HCEC 1CT (cell line): ENCODE results near the gene PPP4R2.

ENCODE experiments used
- DNase-seq: peaks from one replicate; pipeline ENCODE4 v3.0.0-alpha.2; 2017

The PPP4R2 gene, protein sequence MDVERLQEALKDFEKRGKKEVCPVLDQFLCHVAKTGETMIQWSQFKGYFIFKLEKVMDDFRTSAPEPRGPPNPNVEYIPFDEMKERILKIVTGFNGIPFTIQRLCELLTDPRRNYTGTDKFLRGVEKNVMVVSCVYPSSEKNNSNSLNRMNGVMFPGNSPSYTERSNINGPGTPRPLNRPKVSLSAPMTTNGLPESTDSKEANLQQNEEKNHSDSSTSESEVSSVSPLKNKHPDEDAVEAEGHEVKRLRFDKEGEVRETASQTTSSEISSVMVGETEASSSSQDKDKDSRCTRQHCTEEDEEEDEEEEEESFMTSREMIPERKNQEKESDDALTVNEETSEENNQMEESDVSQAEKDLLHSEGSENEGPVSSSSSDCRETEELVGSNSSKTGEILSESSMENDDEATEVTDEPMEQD

DNA sequence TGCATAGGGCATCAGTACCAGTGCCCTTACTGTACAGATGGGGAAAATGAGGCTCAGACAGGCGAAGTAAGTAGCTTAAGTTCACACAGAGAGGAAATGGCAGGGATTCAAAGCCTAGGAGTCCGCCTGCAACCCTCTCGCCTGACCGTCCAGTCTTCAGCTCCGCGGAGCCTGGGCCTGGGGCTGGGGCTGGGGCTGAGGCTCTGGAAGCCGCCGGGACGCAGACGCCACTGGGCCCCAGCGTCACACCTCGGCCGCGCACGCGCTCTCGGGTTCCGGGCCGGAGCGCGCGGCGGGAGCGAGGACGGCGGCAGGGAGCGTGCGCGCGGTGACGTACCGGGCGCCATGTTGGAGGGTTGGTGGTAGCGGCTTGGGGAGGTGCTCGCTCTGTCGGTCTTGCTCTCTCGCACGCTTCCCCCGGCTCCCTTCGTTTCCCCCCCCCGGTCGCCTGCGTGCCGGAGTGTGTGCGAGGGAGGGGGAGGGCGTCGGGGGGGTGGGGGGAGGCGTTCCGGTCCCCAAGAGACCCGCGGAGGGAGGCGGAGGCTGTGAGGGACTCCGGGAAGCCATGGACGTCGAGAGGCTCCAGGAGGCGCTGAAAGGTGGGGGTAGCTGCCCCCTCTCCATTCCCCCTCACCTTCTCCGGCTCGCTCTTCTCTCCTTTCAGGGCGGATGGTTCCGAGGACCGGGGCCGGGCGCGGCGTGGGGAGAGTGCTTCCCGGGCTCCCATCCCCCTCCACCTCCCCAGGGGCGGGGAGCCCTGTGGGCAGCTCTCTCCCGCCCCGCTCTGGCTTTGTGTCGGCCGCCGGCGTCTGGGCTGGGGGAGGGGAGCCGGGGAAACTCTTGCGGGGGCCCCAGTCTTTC is at the start of gene PPP4R2:
Gene PPP4R2 (plus strand): TSS at position 339 of the 861 bp plus-strand sequence. CDS start 227 bp downstream, at position 566.
- DNase-seq: peak; percentile 90

DNA sequence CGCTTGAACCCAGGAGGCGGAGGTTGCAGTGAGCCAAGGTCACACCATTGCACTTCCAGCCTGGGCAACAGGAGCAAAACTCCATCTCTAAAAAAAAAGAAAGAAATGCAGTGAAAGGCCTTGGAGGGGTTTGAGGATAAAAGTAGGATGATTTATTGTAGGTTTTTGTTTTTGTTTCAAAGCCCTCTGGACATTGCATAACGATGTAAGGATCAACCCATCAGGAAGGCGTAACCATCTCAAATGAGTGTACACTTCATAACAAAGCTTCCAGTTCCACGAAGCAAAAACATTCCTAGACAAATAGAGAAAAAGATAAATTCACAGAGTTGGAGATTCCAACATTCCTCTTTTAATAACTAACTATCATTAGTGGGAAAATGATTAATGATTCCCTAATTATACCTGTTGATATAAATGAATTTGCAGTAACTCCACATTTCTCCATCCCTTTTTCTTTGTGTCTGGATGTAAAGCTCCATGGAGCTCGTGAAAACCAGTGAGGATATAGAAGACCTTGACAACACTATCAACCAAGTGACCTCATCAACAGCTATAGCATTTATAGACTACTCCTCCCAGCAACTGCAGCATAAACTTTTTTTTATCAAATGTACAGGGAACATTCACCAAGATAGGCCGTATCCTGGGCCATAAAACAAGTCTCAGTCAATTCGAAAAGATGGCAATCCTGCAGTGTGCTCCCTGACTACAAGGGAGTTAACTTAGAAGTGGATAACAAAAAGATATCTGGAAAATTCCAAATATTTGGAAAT is 48.7 kb upstream of the PPP4R2 start:
- DNase-seq: no peak

- DNase-seq: no peak
These were observed 47.6 kb upstream of the PPP4R2 start for GRCh38 chr3:72949016-72949415.

GRCh38 chr3:72950372-72950771 is 46.2 kb upstream of the PPP4R2 start:
- no peak for DNase-seq

GRCh38 chr3:72950801-72951200 is 45.8 kb upstream of the PPP4R2 start:
- DNase-seq: no peak

DNA sequence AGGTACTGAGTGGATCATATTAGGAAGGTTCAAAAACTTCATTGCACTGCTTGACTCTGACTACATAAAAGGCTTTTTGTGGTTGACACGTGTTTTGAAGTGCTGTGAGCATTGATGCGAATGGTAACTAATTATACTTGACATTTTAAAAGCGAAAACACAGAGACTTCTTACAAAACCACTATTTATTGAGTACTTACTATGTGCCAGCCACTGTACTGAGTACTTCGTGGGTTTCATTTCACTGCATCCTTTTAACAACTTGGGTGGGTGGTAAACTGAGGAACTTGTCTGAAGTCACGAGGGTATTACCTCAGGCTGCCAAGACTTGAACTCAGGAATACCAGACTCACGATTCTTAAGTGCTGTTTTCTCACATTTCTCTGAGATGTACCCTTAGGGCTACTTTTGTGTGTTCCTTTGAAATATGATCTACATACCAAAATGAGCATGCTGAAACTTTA is 45.3 kb upstream of the PPP4R2 start:
- no peak for DNase-seq

GRCh38 chr3:72953325-72953956 is 43.2 kb upstream of the PPP4R2 start:
- peak; percentile 41 for DNase-seq

GRCh38 chr3:72957297-72957696 is 39.3 kb upstream of the PPP4R2 start:
- no peak for DNase-seq

GRCh38 chr3:72959336-72959735 is 37.3 kb upstream of the PPP4R2 start:
- DNase-seq: no peak

DNA sequence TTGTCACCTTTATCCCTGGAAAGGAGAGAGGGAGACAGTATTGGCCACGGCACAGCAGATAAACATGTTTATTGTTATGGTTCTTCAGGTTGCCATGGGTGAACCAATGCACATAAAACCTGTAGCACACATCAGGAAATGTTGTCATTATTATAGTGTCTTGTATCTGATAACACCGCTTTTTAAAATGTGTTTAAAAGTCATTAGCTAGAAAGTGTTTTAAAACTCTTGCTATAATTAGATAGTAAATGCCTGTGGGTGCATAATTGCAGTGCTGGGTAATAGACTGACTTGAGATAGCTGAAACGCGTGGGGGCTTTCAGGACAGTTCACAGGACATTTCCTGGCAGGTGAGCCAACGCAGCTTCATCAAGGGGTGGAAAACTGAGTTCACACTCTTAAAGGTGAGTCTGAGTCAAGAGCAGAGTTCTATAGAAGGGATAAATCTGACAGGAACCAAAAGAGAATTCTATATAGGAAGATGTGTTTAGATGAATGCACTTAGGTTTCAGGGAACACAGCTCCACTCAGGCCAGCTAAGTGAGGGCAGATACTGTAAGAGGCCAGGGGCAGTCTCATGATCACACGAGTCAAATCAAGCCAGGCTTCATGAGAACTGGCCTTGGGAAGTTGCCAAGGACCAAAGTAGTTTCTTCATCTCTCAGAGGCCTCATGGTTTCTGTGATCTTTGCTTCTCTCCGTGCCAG is 35.6 kb upstream of the PPP4R2 start:
- peak; percentile 40 for DNase-seq

DNA sequence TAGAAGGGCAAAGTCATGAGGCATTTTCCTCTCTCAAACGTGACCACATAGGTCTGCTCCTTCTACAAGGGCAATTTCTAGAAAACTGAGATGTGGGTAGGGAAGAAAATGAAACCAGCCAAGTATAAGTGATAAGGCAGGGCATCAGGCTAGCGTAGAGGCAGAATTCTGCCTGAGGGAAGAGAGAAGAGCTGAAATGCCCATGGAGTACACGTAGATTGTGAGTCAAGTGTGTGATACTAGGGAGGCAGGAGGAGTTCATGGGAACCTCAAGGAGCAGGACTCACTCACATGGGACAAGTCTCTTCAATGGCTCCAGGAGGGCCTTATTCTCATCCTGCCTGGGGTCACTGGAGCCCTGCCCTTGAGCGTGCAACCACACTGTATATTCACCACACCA is 34.9 kb upstream of the PPP4R2 start:
- no peak for DNase-seq

- DNase-seq: no peak
These were observed 34.3 kb upstream of the PPP4R2 start for GRCh38 chr3:72962317-72962716.

DNA sequence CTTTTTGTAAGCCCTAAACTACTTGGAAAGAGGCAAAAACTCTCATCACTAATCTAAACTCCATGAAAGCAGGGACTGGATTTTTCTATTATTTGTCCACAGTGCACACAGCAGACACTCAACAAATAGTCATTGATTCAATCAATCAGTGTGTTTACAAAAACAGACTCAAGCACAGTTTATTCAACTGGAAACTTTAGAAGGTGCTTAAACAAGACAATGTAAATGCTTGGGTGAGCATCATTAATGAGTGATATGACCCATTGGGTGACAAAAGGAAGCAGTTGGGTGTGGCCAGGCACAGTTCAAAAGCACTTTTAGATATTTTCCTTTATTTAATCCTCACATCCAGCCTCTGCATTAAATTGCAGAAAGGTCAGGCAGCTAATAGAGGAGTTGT is 32.0 kb upstream of the PPP4R2 start:
- no peak for DNase-seq

DNA sequence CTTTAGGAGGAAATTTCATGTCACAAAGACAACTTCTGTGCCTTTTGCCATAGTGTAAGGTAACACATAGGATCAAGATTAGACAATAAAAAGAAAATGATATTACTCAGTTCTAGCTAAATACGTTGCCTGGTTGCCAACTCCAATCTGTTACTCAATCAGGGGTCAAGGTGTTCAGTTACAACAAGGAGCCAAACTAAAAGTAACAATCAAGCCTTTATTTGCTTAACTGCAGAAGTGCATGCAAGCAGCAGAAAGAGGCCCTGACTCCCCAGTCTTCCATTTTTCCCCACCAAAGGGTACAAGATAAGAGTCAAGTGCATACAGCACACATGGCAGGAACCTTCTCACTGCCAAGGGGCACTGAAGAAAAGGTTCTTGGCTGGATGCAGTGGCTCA is 28.3 kb upstream of the PPP4R2 start:
- DNase-seq: no peak

- DNase-seq: peak; percentile 22
These were observed 26.8 kb upstream of the PPP4R2 start for GRCh38 chr3:72969766-72970165.

GRCh38 chr3:72970942-72971341 is 25.7 kb upstream of the PPP4R2 start:
- no peak for DNase-seq

DNA sequence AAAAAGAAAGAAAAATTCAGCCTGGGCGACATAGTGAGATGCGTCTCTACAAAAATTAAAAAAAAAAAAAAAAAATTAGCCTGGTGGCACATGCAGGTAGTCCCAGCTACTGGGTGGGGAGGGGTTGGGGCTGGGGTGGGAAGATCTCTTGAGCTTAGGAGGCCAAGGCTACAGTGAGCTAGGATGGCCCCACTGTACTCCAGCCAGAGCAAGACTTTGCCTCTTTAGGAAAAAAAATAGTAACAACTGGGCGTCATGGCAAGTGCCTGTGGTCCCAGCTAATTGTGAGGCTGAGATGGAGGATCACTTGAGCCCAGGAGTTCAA is 23.9 kb upstream of the PPP4R2 start:
- DNase-seq: no peak

DNA sequence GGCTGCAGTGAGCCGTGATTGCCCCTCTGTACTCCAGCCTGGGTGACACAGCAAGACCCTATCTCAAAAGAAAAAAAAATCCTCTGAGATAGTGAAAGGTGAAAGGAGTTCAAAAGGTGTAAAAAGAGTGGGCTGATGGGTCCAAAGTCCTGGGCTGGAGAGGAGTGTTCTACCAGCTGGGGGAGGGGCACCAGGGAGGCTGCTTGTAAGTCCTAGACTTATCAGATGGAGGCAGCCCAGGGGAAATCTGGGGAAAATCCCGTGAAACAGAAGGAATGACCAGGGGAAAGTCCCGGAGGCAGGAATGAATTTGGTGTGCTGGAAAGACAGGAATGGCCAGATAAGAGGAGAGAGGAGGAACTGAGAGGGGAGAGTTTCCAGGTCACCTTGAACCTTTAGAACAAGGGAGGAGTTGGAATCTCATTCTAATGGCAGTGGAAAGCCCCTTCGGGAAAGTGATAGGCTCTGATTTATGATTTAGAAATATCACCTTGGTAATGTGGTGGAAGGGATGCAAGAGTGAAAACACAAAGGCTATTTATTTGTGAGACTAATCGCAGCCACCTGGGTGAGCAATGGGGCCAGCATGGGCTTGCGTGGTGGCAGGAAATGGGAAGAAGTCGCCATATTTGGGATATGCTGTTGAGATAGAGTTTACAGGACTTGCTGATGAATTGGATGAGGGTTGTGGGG is 23.4 kb upstream of the PPP4R2 start:
- no peak for DNase-seq

DNA sequence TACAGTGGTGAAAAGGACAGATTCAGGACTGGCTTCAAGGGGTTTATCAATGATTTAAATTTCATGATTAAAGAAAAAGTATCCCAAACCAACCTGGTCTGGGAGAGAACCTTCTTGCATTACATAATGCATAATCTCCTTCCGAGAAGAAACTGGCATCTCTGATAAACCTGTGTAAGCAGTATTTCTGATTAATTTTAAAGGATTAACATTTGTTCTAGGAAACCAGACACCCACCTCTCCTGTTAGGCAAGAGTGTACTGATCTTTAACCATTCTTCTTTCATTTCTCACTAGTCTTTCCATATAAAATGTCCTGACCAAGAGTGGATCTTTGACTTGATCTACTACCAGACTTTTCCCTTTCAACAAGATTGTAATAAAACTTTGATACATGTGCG is 22.8 kb upstream of the PPP4R2 start:
- no peak for DNase-seq

DNA sequence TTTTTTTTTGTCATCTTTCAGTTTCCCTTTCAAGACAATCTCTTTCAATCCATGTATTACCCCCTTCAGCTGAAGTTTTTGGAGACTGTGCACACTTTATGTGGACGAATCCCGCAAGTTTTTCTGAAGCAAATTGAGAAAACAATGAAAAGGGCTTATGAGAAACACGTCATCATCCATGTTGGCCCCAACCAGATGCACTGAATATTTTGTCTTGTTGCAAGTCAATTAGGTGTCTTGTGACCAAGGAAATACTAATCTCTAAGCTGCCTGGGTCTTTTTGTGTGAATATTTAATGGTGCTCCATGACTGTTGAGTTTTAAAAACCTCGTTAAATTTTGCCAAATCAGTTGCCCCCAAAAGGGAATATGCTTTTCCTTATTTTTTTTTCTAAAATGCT is 21.7 kb upstream of the PPP4R2 start:
- no peak for DNase-seq

- DNase-seq: peak; percentile 81
These were observed 20.3 kb upstream of the PPP4R2 start for GRCh38 chr3:72976281-72976741.
